Measurements from ENCODE around the gene EDIL3. TPM values are rescaled to one million over a fixed set of nuclear protein-coding genes. Genes with fewer than 3 reads are reported as not detected.

Gene EDIL3
- total RNA-seq, 2 experiments from 2014 or later, result not detected

DNA sequence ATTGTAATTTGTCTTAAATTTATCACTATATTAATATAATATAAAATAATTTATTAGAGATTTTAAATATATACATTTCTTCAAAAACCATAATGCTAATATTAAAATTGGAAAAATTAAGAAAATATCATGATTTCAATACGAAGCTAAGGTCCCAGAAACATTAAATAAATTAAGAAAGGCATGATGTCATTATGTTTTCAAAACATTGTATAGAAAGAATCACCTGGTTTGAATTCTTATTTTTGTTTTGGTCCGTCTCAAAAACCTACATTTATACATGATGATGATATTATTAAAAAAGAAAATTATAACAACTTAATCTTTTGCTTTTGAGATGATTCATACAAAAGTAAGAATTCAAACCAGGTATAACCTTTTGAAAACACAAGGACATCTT is 8.2 kb upstream of the EDIL3 start:
- intact Hi-C loops (cut with micrococcal nuclease; ENCODE audit: unreplicated experiment), result no loop called here

GRCh38 chr5:84385705-84386104 is 1.0 kb upstream of the EDIL3 start:
- intact Hi-C loops (cut with micrococcal nuclease; ENCODE audit: unreplicated experiment), result no loop called here
- no peak for DNase-seq (ENCODE audit: low spot score)
- H4K20me1 ChIP-seq (ENCODE audit: insufficient read depth, low read length), result no peaks in the 10 kb centered on the region
- H3K79me2 ChIP-seq (ENCODE audit: insufficient read depth, low read depth, low read length), result no peaks in the 10 kb centered on the region
- ChIA-PET POLR2A (interaction anchor here (0.6 kb wide), 1 partner anchor 21 kb away, joined by 3 read pairs; no protein-coding TSS in a partner anchor), CTCF (ENCODE audit: unreplicated experiment) (no interaction called here)
- no peak overlapping the region for H3K4me3 ChIP-seq (ENCODE audit: low read depth, low read length, poor library complexity, severe bottlenecking)
- H3K4me1 ChIP-seq (ENCODE audit: insufficient read depth, low read length, poor library complexity, severe bottlenecking), result no peaks in the 10 kb centered on the region
- BruUV-seq (replicated peaks), result no TSS peak
- TF ChIP-seq CTCF (conservative IDR thresholded peaks at IDR 0.05; ENCODE audit: low read length), result no peak
- no peak for TF ChIP-seq EZH2phosphoT487 (IDR thresholded peaks at IDR 0.05; ENCODE audit: borderline replicate concordance, low read depth, low read length)
- H3K9me3 ChIP-seq (ENCODE audit: low read length), result no peaks in the 10 kb centered on the region
- no peak overlapping the region for H3K27ac ChIP-seq (ENCODE audit: low read depth, low read length, poor library complexity, severe bottlenecking)
- H3K36me3 ChIP-seq (ENCODE audit: insufficient read depth, low read length), result no peaks in the 10 kb centered on the region
- H3K9me2 ChIP-seq (ENCODE audit: insufficient read depth, low read length), result no peaks in the 10 kb centered on the region
- H3K4me2 ChIP-seq (ENCODE audit: low read length), result no peak overlapping the region
- no peak overlapping the region for H2AFZ ChIP-seq (ENCODE audit: low read length)

More for the DNA sequence above, 8.2 kb upstream of the EDIL3 start:
- Histone ChIP-seq H2AFZ (ENCODE audit: low read length) (no peak overlapping the region), H3K79me2 (ENCODE audit: insufficient read depth, low read depth, low read length) (no peaks in the 10 kb centered on the region), H3K4me1 (ENCODE audit: insufficient read depth, low read length, poor library complexity, severe bottlenecking) (no peaks in the 10 kb centered on the region), H3K36me3 (ENCODE audit: insufficient read depth, low read length) (no peaks in the 10 kb centered on the region), H3K4me2 (ENCODE audit: low read length) (no peak overlapping the region), H3K9me3 (ENCODE audit: low read length) (no peaks in the 10 kb centered on the region), H4K20me1 (ENCODE audit: insufficient read depth, low read length) (no peaks in the 10 kb centered on the region), H3K9me2 (ENCODE audit: insufficient read depth, low read length) (no peaks in the 10 kb centered on the region), H3K4me3 (ENCODE audit: low read depth, low read length, poor library complexity, severe bottlenecking) (no peak overlapping the region), H3K27ac (ENCODE audit: low read depth, low read length, poor library complexity, severe bottlenecking) (no peak overlapping the region)
- no TSS peak for BruUV-seq (replicated peaks)
- DNase-seq (ENCODE audit: low spot score), result no peak
- ChIA-PET POLR2A (no interaction called here), CTCF (ENCODE audit: unreplicated experiment) (no interaction called here)
- TF ChIP-seq EZH2phosphoT487 (IDR thresholded peaks at IDR 0.05; ENCODE audit: borderline replicate concordance, low read depth, low read length), result no peak
- no peak for TF ChIP-seq CTCF (conservative IDR thresholded peaks at IDR 0.05; ENCODE audit: low read length)

DNA sequence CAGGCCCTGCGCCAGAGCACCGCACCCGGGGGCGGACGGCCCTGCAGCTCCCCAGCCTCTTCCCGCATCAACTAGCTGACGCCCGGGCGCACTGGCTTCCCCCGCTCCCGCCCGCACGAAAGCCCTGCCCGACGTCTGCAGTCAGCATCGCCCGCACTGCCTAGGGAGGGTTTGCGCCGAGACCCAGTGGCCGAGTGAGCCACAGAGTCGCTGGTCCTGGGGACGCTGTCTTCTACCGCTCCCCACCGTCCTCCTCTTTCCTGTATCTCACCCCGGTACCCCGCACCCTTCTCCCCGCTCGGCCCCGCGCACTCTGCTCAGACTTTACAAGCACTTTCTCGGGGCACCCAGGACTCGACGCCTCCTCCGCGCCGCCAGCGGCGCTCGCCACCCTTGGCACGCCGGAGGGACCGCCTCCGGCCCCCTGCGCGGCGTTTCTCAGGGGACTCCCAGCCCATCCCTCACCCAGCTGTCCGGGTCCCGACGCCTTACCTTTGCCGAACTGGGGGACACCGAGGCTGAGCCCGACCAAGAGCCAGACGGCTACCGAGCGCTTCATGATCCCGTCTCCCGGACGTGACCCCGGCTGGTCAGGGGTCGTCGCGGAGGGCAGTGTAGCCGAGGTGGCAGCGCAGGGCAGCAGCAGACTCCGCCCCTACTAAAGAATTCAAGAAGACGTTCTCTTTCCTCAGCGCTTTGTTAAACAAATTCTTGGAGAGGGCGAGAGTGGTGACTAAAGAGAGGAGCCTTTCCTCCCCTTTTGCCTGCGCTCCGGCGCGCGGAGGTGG is 670 bp downstream of the EDIL3 start:
- Histone ChIP-seq H3K4me2 (ENCODE audit: low read length) (no peak overlapping the region), H3K4me1 (ENCODE audit: insufficient read depth, low read length, poor library complexity, severe bottlenecking) (no peaks in the 10 kb centered on the region), H2AFZ (ENCODE audit: low read length) (no peak overlapping the region), H4K20me1 (ENCODE audit: insufficient read depth, low read length) (no peaks in the 10 kb centered on the region), H3K27ac (ENCODE audit: low read depth, low read length, poor library complexity, severe bottlenecking) (no peak overlapping the region), H3K79me2 (ENCODE audit: insufficient read depth, low read depth, low read length) (no peaks in the 10 kb centered on the region), H3K9me3 (ENCODE audit: low read length) (no peaks in the 10 kb centered on the region), H3K9me2 (ENCODE audit: insufficient read depth, low read length) (no peaks in the 10 kb centered on the region), H3K4me3 (ENCODE audit: low read depth, low read length, poor library complexity, severe bottlenecking) (no peak overlapping the region), H3K36me3 (ENCODE audit: insufficient read depth, low read length) (no peaks in the 10 kb centered on the region)
- DNase-seq (ENCODE audit: low spot score), result no peak
- ChIA-PET CTCF (ENCODE audit: unreplicated experiment) (no interaction called here), POLR2A (no interaction called here)
- no TSS peak for BruUV-seq (replicated peaks)
- TF ChIP-seq EZH2phosphoT487 (IDR thresholded peaks at IDR 0.05; ENCODE audit: borderline replicate concordance, low read depth, low read length), result no peak
- intact Hi-C loops (cut with micrococcal nuclease; ENCODE audit: unreplicated experiment), result no loop called here
